Colonic mucosa (tissue), 4 donors: ENCODE results near the gene MCAM. TPM values are rescaled to one million over a fixed set of nuclear protein-coding genes. Genes with fewer than 3 reads are reported as not detected.
A peak's percentile ranks its signal among the peaks of the same experiment; 100 is the strongest.

ENCODE experiments used
- DNase-seq: peaks from one replicate; pipeline ENCODE4 v3.0.0-alpha.2; 2020
- H3K27ac ChIP-seq: fragments of 200-600 bp; one replicate; pipeline ENCODE4 v1.8.0; 2021
- H3K27me3 ChIP-seq: fragments of 200-600 bp; one replicate; pipeline ENCODE4 v1.8.0; 2021
- H3K36me3 ChIP-seq: fragments of 200-600 bp; one replicate; pipeline ENCODE4 v1.8.0; 2021
- H3K4me1 ChIP-seq: fragments of 200-600 bp; one replicate; pipeline ENCODE4 v1.8.0; 2021; ENCODE audit warnings: mild to moderate bottlenecking
- H3K4me3 ChIP-seq: fragments of 200-600 bp; one replicate; pipeline ENCODE4 v1.8.0; 2021
- H3K9ac ChIP-seq, 2 donors: one replicate each; pipeline ENCODE4 v1.7.0; 2013; ENCODE audit warnings: control low read depth in 2 of 2, low read depth in 2 of 2, low read length in 2 of 2
- H3K9me3 ChIP-seq: fragments of 200-600 bp; one replicate; pipeline ENCODE4 v1.8.0; 2021
- intact Hi-C: fragments of 100-400 bp; cut with DNase I; formaldehyde crosslinking; loops from one replicate; pipeline ENCODE4 v1.14.1; 2022
- total RNA-seq, 2 donors: library from RNA; stranded (reverse); fragmentation: NEBNext Ultra II Directional in 1 of 2; extraction: Animal tissue kit (Norgen Biotek cat#: 25700) in 1 of 2; gene quantifications; one replicate each; pipeline ENCODE4 v1.2.1, GENCODE V29; 2021
- TF ChIP-seq, protein P1 (sequence below): fragments of 200-600 bp; IDR thresholded peaks from one replicate; pipeline ENCODE4 v1.8.0; 2022; ENCODE audit warnings: antibody characterized with exemption, mild to moderate bottlenecking
- donor health status: healthy.
- donor health status: DM: no; HTN: no; CAD: no.
- donor health status: DM: no; HTN: no; CAD: no.

The MCAM gene
- 10 to 100 TPM in 1 of 2 donors, 1 to 10 TPM in 1; 5.4 to 36.9 TPM for total RNA-seq

DNA sequence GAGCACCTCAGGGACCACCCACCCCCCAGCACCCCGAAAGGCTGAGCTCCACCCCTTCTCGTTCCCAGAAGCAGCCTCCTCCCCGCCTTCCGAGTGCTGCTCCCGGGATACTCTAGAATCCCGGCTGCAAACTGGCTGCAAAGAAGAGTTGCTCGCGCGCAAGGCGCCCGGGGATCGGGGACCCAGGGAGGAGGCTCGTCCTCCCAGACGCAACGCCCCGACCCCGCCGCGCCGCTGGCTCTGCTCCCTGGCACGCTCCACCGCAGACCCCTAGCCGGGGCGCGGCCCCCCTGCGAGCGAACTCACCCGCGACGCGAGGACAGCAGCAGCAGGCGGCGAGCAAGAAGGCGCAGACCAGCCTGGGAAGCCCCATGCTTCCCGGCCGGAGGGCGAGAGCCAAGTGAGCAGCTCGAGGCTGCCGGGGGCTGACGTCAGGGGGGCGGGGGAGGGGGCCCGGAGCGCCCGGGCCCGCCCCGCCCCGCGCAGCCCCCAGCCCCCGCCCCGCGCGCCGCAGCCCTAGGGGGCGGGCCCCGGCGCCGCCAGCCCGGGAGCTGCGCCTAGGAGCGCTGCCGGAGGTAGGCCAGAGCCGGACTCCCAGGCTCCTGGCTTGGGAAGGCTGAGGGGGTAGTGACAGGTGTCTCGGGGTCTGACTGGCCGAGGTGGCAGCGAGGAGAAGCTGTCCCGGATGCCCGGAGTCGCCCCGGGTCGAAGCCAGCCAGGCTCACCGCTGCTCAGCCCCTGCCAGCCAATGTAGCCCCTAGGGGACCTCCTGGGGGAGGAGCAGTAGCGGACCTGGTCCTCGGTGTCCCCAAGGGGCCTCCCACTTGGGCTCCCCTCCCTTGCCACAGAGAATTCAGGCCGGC lies at the start of gene MCAM:
TSS of gene MCAM (minus strand) at position 402 of the 863 bp plus-strand sequence. CDS start at position 373, 29 bp downstream.
- intact Hi-C loops = no loop called here
- TF ChIP-seq, protein P1, sequence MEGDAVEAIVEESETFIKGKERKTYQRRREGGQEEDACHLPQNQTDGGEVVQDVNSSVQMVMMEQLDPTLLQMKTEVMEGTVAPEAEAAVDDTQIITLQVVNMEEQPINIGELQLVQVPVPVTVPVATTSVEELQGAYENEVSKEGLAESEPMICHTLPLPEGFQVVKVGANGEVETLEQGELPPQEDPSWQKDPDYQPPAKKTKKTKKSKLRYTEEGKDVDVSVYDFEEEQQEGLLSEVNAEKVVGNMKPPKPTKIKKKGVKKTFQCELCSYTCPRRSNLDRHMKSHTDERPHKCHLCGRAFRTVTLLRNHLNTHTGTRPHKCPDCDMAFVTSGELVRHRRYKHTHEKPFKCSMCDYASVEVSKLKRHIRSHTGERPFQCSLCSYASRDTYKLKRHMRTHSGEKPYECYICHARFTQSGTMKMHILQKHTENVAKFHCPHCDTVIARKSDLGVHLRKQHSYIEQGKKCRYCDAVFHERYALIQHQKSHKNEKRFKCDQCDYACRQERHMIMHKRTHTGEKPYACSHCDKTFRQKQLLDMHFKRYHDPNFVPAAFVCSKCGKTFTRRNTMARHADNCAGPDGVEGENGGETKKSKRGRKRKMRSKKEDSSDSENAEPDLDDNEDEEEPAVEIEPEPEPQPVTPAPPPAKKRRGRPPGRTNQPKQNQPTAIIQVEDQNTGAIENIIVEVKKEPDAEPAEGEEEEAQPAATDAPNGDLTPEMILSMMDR = no peak
- no peak for DNase-seq
- H3K36me3 ChIP-seq = no peaks in the 10 kb centered on the region
- H3K9ac ChIP-seq = peak within 1 kb of the TSS; percentile 74 to 81
- H3K4me3 ChIP-seq = peak within 1 kb of the TSS; percentile 44
- no peaks in the 10 kb centered on the region for H3K9me3 ChIP-seq
- peaks cover 30% of the 10 kb centered on the region for H3K27me3 ChIP-seq
- H3K4me1 ChIP-seq = peaks cover 15% of the 10 kb centered on the region
- peak within 1 kb of the TSS; percentile 61 for H3K27ac ChIP-seq

GRCh38 chr11:119365071-119365591 lies 48.2 kb upstream of the MCAM start:
- TF ChIP-seq, protein P1 = no peak
- peak overlapping the region; percentile 31 to 40 for H3K9ac ChIP-seq
- H3K4me3 ChIP-seq = no peak overlapping the region
- intact Hi-C loops = no loop called here
- H3K4me1 ChIP-seq = peaks cover 21% of the 10 kb centered on the region
- H3K27me3 ChIP-seq = no peaks in the 10 kb centered on the region
- H3K27ac ChIP-seq = peak overlapping the region; percentile 70
- H3K9me3 ChIP-seq = no peaks in the 10 kb centered on the region
- no peaks in the 10 kb centered on the region for H3K36me3 ChIP-seq
- no peak for DNase-seq

GRCh38 chr11:119363851-119364590 lies 47.1 kb upstream of the MCAM start:
- peak overlapping the region; percentile 12 to 19 for H3K9ac ChIP-seq
- H3K9me3 ChIP-seq = no peaks in the 10 kb centered on the region
- DNase-seq = peak; percentile 70
- H3K27ac ChIP-seq = no peak overlapping the region
- TF ChIP-seq, protein P1 = no peak
- peak overlapping the region; percentile 40 for H3K4me3 ChIP-seq
- peaks cover 17% of the 10 kb centered on the region for H3K4me1 ChIP-seq
- H3K27me3 ChIP-seq = no peaks in the 10 kb centered on the region
- intact Hi-C loops = no loop called here
- H3K36me3 ChIP-seq = no peaks in the 10 kb centered on the region

DNA sequence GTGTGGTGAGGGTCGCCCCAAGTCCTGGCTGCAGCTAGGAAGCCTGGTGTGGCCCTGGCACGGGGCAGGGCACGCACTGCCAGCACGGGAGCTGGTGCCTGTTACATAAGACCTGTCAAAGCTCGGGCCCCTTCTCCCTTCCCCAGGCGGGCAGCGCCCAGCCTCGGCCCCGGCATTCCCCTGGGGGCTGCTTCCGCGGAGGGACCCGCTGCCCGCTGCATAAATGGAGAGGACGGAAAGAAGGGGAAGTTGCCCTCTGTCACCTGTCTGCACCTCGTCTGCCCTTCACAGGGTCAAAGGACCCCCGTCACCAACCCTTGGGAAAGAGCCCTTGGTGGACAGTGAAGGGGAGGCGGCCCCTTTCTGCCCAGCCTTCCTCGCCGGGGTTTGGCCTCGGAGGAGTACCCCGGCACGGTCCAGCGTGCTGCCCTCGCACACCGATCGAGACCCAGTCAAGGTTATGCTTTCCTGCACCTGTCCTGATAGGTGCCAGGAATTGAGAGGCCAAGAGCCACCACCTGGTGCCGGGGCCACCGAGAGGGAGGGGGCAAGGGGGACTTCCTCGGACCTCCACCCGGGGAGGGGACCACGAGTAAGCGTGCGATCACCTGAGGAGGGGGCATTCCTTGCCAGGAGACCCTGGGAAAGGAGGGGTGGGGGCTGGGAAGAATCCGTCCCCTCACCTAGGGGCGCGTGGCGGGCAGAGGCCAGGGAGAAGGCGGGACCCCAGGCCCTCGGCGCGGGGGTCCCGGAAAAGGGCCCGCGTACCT lies 46.3 kb upstream of the MCAM start:
- Histone ChIP-seq H3K9ac (peak overlapping the region; percentile 12 to 19), H3K4me1 (peaks cover 17% of the 10 kb centered on the region), H3K36me3 (no peaks in the 10 kb centered on the region), H3K27ac (no peak overlapping the region), H3K9me3 (no peaks in the 10 kb centered on the region), H3K27me3 (no peaks in the 10 kb centered on the region), H3K4me3 (peak overlapping the region; percentile 40)
- TF ChIP-seq, protein P1 = no peak
- DNase-seq = no peak
- intact Hi-C loops = no loop called here

DNA sequence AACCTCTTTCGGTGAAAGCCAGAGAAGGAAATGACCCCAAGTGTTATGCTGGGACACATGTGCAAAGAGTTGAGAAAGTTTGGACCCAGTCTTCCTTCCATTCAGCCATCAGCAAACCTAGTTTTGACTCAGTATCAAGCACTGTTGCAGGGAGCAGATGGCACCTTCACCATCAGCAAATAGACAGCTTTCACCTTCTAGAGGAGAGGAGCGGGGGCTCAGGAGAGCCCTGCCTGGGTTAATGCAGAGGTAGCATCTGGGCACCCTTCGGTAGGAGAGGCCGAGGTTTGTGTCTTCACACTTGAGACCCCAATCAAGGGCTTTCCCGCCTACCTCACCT lies 45.8 kb upstream of the MCAM start:
- intact Hi-C loops = no loop called here
- TF ChIP-seq, protein P1 = no peak
- Histone ChIP-seq H3K27me3 (no peaks in the 10 kb centered on the region), H3K4me1 (peaks cover 12% of the 10 kb centered on the region), H3K4me3 (peak overlapping the region; percentile 40), H3K9ac (peak overlapping the region; percentile 12 to 19), H3K9me3 (no peaks in the 10 kb centered on the region), H3K27ac (no peak overlapping the region), H3K36me3 (no peaks in the 10 kb centered on the region)
- DNase-seq = no peak
